ENCODE data around the gene ATP5PB.

Gene ATP5PB

GRCh38 chr1:111481387-111482221, 32.3 kb downstream of the ATP5PB start:
- no peaks in the 10 kb centered on the region for H3K9me3 ChIP-seq (ENCODE audit: control insufficient read depth, low read depth, low read length)
- H3K9ac ChIP-seq (ENCODE audit: low read length): no peak overlapping the region
- no peaks in the 10 kb centered on the region for H3K27me3 ChIP-seq (ENCODE audit: control insufficient read depth, insufficient read depth, low read length)
- H3K36me3 ChIP-seq (ENCODE audit: control insufficient read depth, low read depth, low read length): no peaks in the 10 kb centered on the region
- H3K4me3 ChIP-seq (ENCODE audit: low read length): no peak overlapping the region
- no peaks in the 10 kb centered on the region for H3K4me1 ChIP-seq (ENCODE audit: control insufficient read depth, low read depth, low read length)
- no peak overlapping the region for H3K27ac ChIP-seq (ENCODE audit: low read length)

- no peaks in the 10 kb centered on the region for H3K36me3 ChIP-seq (ENCODE audit: control insufficient read depth, low read depth, low read length)
- no peak overlapping the region for H3K27ac ChIP-seq (ENCODE audit: low read length)
- H3K4me1 ChIP-seq (ENCODE audit: control insufficient read depth, low read depth, low read length): no peaks in the 10 kb centered on the region
- H3K9ac ChIP-seq (ENCODE audit: low read length): no peak overlapping the region
- no peaks in the 10 kb centered on the region for H3K9me3 ChIP-seq (ENCODE audit: control insufficient read depth, low read depth, low read length)
- no peak overlapping the region for H3K4me3 ChIP-seq (ENCODE audit: low read length)
- no peaks in the 10 kb centered on the region for H3K27me3 ChIP-seq (ENCODE audit: control insufficient read depth, insufficient read depth, low read length)
Observed at GRCh38 chr1:111483166-111483565, 33.9 kb downstream of the ATP5PB start.

- no peak overlapping the region for H3K9ac ChIP-seq (ENCODE audit: low read length)
- H3K27ac ChIP-seq (ENCODE audit: low read length): no peak overlapping the region
- H3K36me3 ChIP-seq (ENCODE audit: control insufficient read depth, low read depth, low read length): no peaks in the 10 kb centered on the region
- H3K4me1 ChIP-seq (ENCODE audit: control insufficient read depth, low read depth, low read length): no peaks in the 10 kb centered on the region
- H3K27me3 ChIP-seq (ENCODE audit: control insufficient read depth, insufficient read depth, low read length): no peaks in the 10 kb centered on the region
- no peaks in the 10 kb centered on the region for H3K9me3 ChIP-seq (ENCODE audit: control insufficient read depth, low read depth, low read length)
- no peak overlapping the region for H3K4me3 ChIP-seq (ENCODE audit: low read length)
Observed at GRCh38 chr1:111483876-111484275, 34.6 kb downstream of the ATP5PB start.

GRCh38 chr1:111484391-111485026, 35.2 kb downstream of the ATP5PB start:
- Histone ChIP-seq H3K4me3 (ENCODE audit: low read length) (no peak overlapping the region), H3K36me3 (ENCODE audit: control insufficient read depth, low read depth, low read length) (no peaks in the 10 kb centered on the region), H3K9ac (ENCODE audit: low read length) (no peak overlapping the region), H3K27ac (ENCODE audit: low read length) (no peak overlapping the region), H3K27me3 (ENCODE audit: control insufficient read depth, insufficient read depth, low read length) (no peaks in the 10 kb centered on the region), H3K9me3 (ENCODE audit: control insufficient read depth, low read depth, low read length) (no peaks in the 10 kb centered on the region), H3K4me1 (ENCODE audit: control insufficient read depth, low read depth, low read length) (no peaks in the 10 kb centered on the region)

GRCh38 chr1:111486431-111486830, 37.2 kb downstream of the ATP5PB start:
- no peaks in the 10 kb centered on the region for H3K9me3 ChIP-seq (ENCODE audit: control insufficient read depth, low read depth, low read length)
- no peak overlapping the region for H3K4me3 ChIP-seq (ENCODE audit: low read length)
- no peak overlapping the region for H3K27ac ChIP-seq (ENCODE audit: low read length)
- no peak overlapping the region for H3K9ac ChIP-seq (ENCODE audit: low read length)
- no peaks in the 10 kb centered on the region for H3K27me3 ChIP-seq (ENCODE audit: control insufficient read depth, insufficient read depth, low read length)
- no peaks in the 10 kb centered on the region for H3K4me1 ChIP-seq (ENCODE audit: control insufficient read depth, low read depth, low read length)
- H3K36me3 ChIP-seq (ENCODE audit: control insufficient read depth, low read depth, low read length): no peaks in the 10 kb centered on the region

GRCh38 chr1:111487133-111487532, 37.9 kb downstream of the ATP5PB start:
- Histone ChIP-seq H3K36me3 (ENCODE audit: control insufficient read depth, low read depth, low read length) (no peaks in the 10 kb centered on the region), H3K27me3 (ENCODE audit: control insufficient read depth, insufficient read depth, low read length) (no peaks in the 10 kb centered on the region), H3K4me1 (ENCODE audit: control insufficient read depth, low read depth, low read length) (no peaks in the 10 kb centered on the region), H3K27ac (ENCODE audit: low read length) (no peak overlapping the region), H3K9me3 (ENCODE audit: control insufficient read depth, low read depth, low read length) (no peaks in the 10 kb centered on the region), H3K4me3 (ENCODE audit: low read length) (no peak overlapping the region), H3K9ac (ENCODE audit: low read length) (no peak overlapping the region)

- Histone ChIP-seq H3K36me3 (ENCODE audit: control insufficient read depth, low read depth, low read length) (no peaks in the 10 kb centered on the region), H3K4me1 (ENCODE audit: control insufficient read depth, low read depth, low read length) (no peaks in the 10 kb centered on the region), H3K27ac (ENCODE audit: low read length) (no peak overlapping the region), H3K27me3 (ENCODE audit: control insufficient read depth, insufficient read depth, low read length) (no peaks in the 10 kb centered on the region), H3K4me3 (ENCODE audit: low read length) (no peak overlapping the region), H3K9me3 (ENCODE audit: control insufficient read depth, low read depth, low read length) (no peaks in the 10 kb centered on the region), H3K9ac (ENCODE audit: low read length) (no peak overlapping the region)
Observed at GRCh38 chr1:111488669-111489068, 39.4 kb downstream of the ATP5PB start.

GRCh38 chr1:111489604-111490003, 40.3 kb downstream of the ATP5PB start:
- H3K36me3 ChIP-seq (ENCODE audit: control insufficient read depth, low read depth, low read length): no peaks in the 10 kb centered on the region
- no peaks in the 10 kb centered on the region for H3K27me3 ChIP-seq (ENCODE audit: control insufficient read depth, insufficient read depth, low read length)
- no peaks in the 10 kb centered on the region for H3K4me1 ChIP-seq (ENCODE audit: control insufficient read depth, low read depth, low read length)
- no peak overlapping the region for H3K9ac ChIP-seq (ENCODE audit: low read length)
- no peak overlapping the region for H3K4me3 ChIP-seq (ENCODE audit: low read length)
- no peaks in the 10 kb centered on the region for H3K9me3 ChIP-seq (ENCODE audit: control insufficient read depth, low read depth, low read length)
- H3K27ac ChIP-seq (ENCODE audit: low read length): no peak overlapping the region

- Histone ChIP-seq H3K27ac (ENCODE audit: low read length) (no peak overlapping the region), H3K9me3 (ENCODE audit: control insufficient read depth, low read depth, low read length) (no peaks in the 10 kb centered on the region), H3K27me3 (ENCODE audit: control insufficient read depth, insufficient read depth, low read length) (no peaks in the 10 kb centered on the region), H3K4me3 (ENCODE audit: low read length) (no peak overlapping the region), H3K4me1 (ENCODE audit: control insufficient read depth, low read depth, low read length) (no peaks in the 10 kb centered on the region), H3K9ac (ENCODE audit: low read length) (no peak overlapping the region), H3K36me3 (ENCODE audit: control insufficient read depth, low read depth, low read length) (no peaks in the 10 kb centered on the region)
Observed at GRCh38 chr1:111490220-111490619, 41.0 kb downstream of the ATP5PB start.

GRCh38 chr1:111491070-111491469, 41.8 kb downstream of the ATP5PB start:
- H3K36me3 ChIP-seq (ENCODE audit: control insufficient read depth, low read depth, low read length): no peaks in the 10 kb centered on the region
- H3K27ac ChIP-seq (ENCODE audit: low read length): no peak overlapping the region
- no peak overlapping the region for H3K9ac ChIP-seq (ENCODE audit: low read length)
- no peak overlapping the region for H3K4me3 ChIP-seq (ENCODE audit: low read length)
- no peaks in the 10 kb centered on the region for H3K9me3 ChIP-seq (ENCODE audit: control insufficient read depth, low read depth, low read length)
- no peaks in the 10 kb centered on the region for H3K27me3 ChIP-seq (ENCODE audit: control insufficient read depth, insufficient read depth, low read length)
- no peaks in the 10 kb centered on the region for H3K4me1 ChIP-seq (ENCODE audit: control insufficient read depth, low read depth, low read length)

- Histone ChIP-seq H3K27ac (ENCODE audit: low read length) (no peak overlapping the region), H3K4me3 (ENCODE audit: low read length) (no peak overlapping the region), H3K9me3 (ENCODE audit: control insufficient read depth, low read depth, low read length) (no peaks in the 10 kb centered on the region), H3K27me3 (ENCODE audit: control insufficient read depth, insufficient read depth, low read length) (no peaks in the 10 kb centered on the region), H3K36me3 (ENCODE audit: control insufficient read depth, low read depth, low read length) (no peaks in the 10 kb centered on the region), H3K4me1 (ENCODE audit: control insufficient read depth, low read depth, low read length) (no peaks in the 10 kb centered on the region), H3K9ac (ENCODE audit: low read length) (no peak overlapping the region)
Observed at GRCh38 chr1:111496398-111496797, 47.1 kb downstream of the ATP5PB start.

- Histone ChIP-seq H3K4me1 (ENCODE audit: control insufficient read depth, low read depth, low read length) (no peaks in the 10 kb centered on the region), H3K27me3 (ENCODE audit: control insufficient read depth, insufficient read depth, low read length) (no peaks in the 10 kb centered on the region), H3K4me3 (ENCODE audit: low read length) (no peak overlapping the region), H3K9me3 (ENCODE audit: control insufficient read depth, low read depth, low read length) (no peaks in the 10 kb centered on the region), H3K9ac (ENCODE audit: low read length) (no peak overlapping the region), H3K36me3 (ENCODE audit: control insufficient read depth, low read depth, low read length) (no peaks in the 10 kb centered on the region), H3K27ac (ENCODE audit: low read length) (no peak overlapping the region)
Observed at GRCh38 chr1:111497592-111497991, 48.3 kb downstream of the ATP5PB start.

Measured in iPS-18a (cell line).